Measurements from ENCODE around the gene COX6A2. TPM values are rescaled to one million over a fixed set of nuclear protein-coding genes. Genes with fewer than 3 reads are reported as not detected.
A peak's percentile ranks its signal among the peaks of the same experiment; 100 is the strongest.

COX6A2 gene
- total and polyA plus RNA-seq, 2 experiments from 2014 or later = 1.7 TPM; not detected in 1

DNA sequence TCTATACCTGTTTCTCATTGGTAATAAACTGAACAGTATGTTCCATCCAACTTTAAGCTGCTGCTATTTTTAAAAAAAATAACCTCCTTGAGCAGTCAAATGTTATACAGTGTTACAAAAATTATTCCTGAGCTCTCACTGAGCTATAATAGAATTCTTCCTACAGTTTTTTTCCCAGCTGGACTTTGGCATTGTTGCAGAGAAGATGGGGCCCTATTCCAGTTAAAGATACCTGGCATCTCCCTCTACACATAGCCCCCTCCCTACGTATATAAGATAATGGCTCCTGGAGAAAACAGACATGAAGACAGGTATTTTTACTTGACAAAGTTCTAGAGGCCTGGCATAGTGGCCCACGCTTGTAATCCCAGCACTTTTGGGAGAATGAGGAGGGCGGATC lies 1.6 kb upstream of the COX6A2 start:
- Histone ChIP-seq H3K27ac (peak overlapping the region; percentile 60), H3K9me3 (ENCODE audit: low read depth) (no peaks in the 10 kb centered on the region), H3K27me3 (no peaks in the 10 kb centered on the region), H4K20me1 (ENCODE audit: insufficient read depth, poor library complexity, severe bottlenecking) (no peaks in the 10 kb centered on the region), H3K4me2 (peak overlapping the region; percentile 49), H3K4me1 (ENCODE audit: insufficient read depth) (peaks cover 15% of the 10 kb centered on the region), H3K79me2 (no peaks in the 10 kb centered on the region), H3K9me2 (replicated peaks; ENCODE audit: insufficient read depth) (no peaks in the 10 kb centered on the region), H2AFZ (no peak overlapping the region), H3K36me3 (replicated peaks; ENCODE audit: insufficient read depth, low read depth) (no peaks in the 10 kb centered on the region), H3K4me3 (no peak overlapping the region)
- no peak for DNase-seq (ENCODE audit: low spot score)
- no peak for TF ChIP-seq EZH2 (IDR thresholded peaks at IDR 0.05; ENCODE audit: borderline replicate concordance)
- no peak for TF ChIP-seq EZH2phosphoT487 (IDR thresholded peaks at IDR 0.05; ENCODE audit: low read depth, severe bottlenecking, unreplicated experiment)
- TF ChIP-seq, protein P1, sequence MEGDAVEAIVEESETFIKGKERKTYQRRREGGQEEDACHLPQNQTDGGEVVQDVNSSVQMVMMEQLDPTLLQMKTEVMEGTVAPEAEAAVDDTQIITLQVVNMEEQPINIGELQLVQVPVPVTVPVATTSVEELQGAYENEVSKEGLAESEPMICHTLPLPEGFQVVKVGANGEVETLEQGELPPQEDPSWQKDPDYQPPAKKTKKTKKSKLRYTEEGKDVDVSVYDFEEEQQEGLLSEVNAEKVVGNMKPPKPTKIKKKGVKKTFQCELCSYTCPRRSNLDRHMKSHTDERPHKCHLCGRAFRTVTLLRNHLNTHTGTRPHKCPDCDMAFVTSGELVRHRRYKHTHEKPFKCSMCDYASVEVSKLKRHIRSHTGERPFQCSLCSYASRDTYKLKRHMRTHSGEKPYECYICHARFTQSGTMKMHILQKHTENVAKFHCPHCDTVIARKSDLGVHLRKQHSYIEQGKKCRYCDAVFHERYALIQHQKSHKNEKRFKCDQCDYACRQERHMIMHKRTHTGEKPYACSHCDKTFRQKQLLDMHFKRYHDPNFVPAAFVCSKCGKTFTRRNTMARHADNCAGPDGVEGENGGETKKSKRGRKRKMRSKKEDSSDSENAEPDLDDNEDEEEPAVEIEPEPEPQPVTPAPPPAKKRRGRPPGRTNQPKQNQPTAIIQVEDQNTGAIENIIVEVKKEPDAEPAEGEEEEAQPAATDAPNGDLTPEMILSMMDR (IDR thresholded peaks at IDR 0.05; ENCODE audit: poor library complexity) = no peak
- 74% methylated on average over 3 of the region's 3 CpGs for WGBS (ENCODE audit: low lambda C conversion rate, missing lambda C conversion rate)

GRCh38 chr16:31429314-31429713 lies 1.2 kb upstream of the COX6A2 start:
- DNase-seq (ENCODE audit: low spot score) = no peak
- Histone ChIP-seq H3K4me2 (peak overlapping the region; percentile 49), H2AFZ (no peak overlapping the region), H3K4me1 (ENCODE audit: insufficient read depth) (peaks cover 15% of the 10 kb centered on the region), H3K36me3 (replicated peaks; ENCODE audit: insufficient read depth, low read depth) (no peaks in the 10 kb centered on the region), H3K4me3 (no peak overlapping the region), H3K27ac (peak overlapping the region; percentile 12), H3K9me2 (replicated peaks; ENCODE audit: insufficient read depth) (no peaks in the 10 kb centered on the region), H3K27me3 (no peaks in the 10 kb centered on the region), H4K20me1 (ENCODE audit: insufficient read depth, poor library complexity, severe bottlenecking) (no peaks in the 10 kb centered on the region), H3K9me3 (ENCODE audit: low read depth) (no peaks in the 10 kb centered on the region), H3K79me2 (no peaks in the 10 kb centered on the region)
- TF ChIP-seq EZH2phosphoT487 (IDR thresholded peaks at IDR 0.05; ENCODE audit: low read depth, severe bottlenecking, unreplicated experiment) = no peak
- TF ChIP-seq, protein P1 (IDR thresholded peaks at IDR 0.05; ENCODE audit: poor library complexity) = no peak
- TF ChIP-seq EZH2 (IDR thresholded peaks at IDR 0.05; ENCODE audit: borderline replicate concordance) = no peak
- 73% methylated on average over 1 of the region's 1 CpG for WGBS (ENCODE audit: low lambda C conversion rate, missing lambda C conversion rate)

DNA sequence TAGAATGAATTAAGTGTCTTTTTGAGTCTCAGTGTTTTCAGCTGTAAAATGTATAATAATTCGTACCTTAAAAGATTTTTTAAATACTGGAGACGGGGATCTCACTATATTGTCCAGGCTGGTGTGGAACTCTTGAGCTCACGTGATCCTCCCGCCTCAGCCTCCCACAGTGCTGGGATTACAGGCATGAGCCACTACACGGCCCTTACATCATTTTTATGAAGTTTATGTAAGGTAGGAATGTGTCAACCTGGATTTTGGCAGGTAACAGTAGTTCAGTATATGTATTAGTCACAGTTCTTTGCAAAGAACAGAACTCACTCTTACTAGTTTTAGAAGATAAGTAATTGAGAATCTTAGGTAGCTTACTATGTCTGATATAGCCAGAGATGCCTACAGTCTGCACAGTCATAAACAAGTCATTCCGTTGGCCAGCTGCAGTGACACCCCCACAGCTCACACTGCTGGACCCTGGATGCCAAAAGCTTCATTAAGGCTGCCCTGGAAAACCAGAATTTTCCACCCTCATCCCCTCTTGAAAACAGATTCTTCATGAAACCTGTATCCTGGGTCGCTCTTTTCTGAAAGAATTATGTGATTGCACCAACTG lies 583 bp upstream of the COX6A2 start:
- TF ChIP-seq EZH2phosphoT487 (IDR thresholded peaks at IDR 0.05; ENCODE audit: low read depth, severe bottlenecking, unreplicated experiment) (no peak), EZH2 (IDR thresholded peaks at IDR 0.05; ENCODE audit: borderline replicate concordance) (no peak)
- TF ChIP-seq, protein P1 (IDR thresholded peaks at IDR 0.05; ENCODE audit: poor library complexity) = no peak
- Histone ChIP-seq H3K9me3 (ENCODE audit: low read depth) (no peaks in the 10 kb centered on the region), H3K4me1 (ENCODE audit: insufficient read depth) (peaks cover 15% of the 10 kb centered on the region), H3K4me2 (peak overlapping the region; percentile 49), H2AFZ (no peak overlapping the region), H3K27ac (no peak overlapping the region), H3K9me2 (replicated peaks; ENCODE audit: insufficient read depth) (no peaks in the 10 kb centered on the region), H3K79me2 (no peaks in the 10 kb centered on the region), H3K27me3 (no peaks in the 10 kb centered on the region), H4K20me1 (ENCODE audit: insufficient read depth, poor library complexity, severe bottlenecking) (no peaks in the 10 kb centered on the region), H3K4me3 (no peak overlapping the region), H3K36me3 (replicated peaks; ENCODE audit: insufficient read depth, low read depth) (no peaks in the 10 kb centered on the region)
- DNase-seq (ENCODE audit: low spot score) = no peak
- WGBS (ENCODE audit: low lambda C conversion rate, missing lambda C conversion rate) = 79% methylated on average over 7 of the region's 7 CpGs

Measured in hepatocyte (in vitro differentiated cells).